Uterus (tissue), 4 donors: ENCODE results near the gene FLACC1. TPM values are rescaled to one million over a fixed set of nuclear protein-coding genes. Genes with fewer than 3 reads are reported as not detected.

ENCODE experiments used
- DNase-seq, 2 donors: peaks; one replicate each; pipeline ENCODE4 v3.0.0-alpha.2; 2019 to 2020
- H3K27ac ChIP-seq, 2 donors: fragments of 200-600 bp; sonication (generic); 1 replicate in 1 of 2; 2 replicates in 1 of 2; pipeline ENCODE4 v1.5.1; 2016 to 2018
- H3K27me3 ChIP-seq, 2 donors: fragments of 200-600 bp; sonication (generic); one replicate each; pipeline ENCODE4 v1.5.1; 2018 to 2019; ENCODE audit warnings: control low read depth in 1 of 2
- H3K36me3 ChIP-seq, 2 donors: fragments of 200-600 bp; sonication (generic); one replicate each; pipeline ENCODE4 v1.5.1; 2019; ENCODE audit warnings: control low read depth in 1 of 2
- H3K4me1 ChIP-seq, 2 donors: fragments of 200-600 bp; sonication (generic); one replicate each; pipeline ENCODE4 v1.5.1; 2018 to 2019; ENCODE audit warnings: control low read depth in 1 of 2
- H3K4me3 ChIP-seq, 2 donors: fragments of 200-600 bp; sonication (generic); 1 replicate in 1 of 2; 2 replicates in 1 of 2; pipeline ENCODE4 v1.5.1; 2018 to 2019; ENCODE audit warnings: mild to moderate bottlenecking in 1 of 2
- H3K9me3 ChIP-seq, 2 donors: fragments of 200-600 bp; sonication (generic); one replicate each; pipeline ENCODE4 v1.5.1; 2019; ENCODE audit warnings: control low read depth in 1 of 2
- CTCF ChIP-seq, 4 experiments: fragments of 200-600 bp in 2 of 4; fragments of 450-650 bp in 2 of 4; sonication (generic) in 2 of 4; IDR thresholded peaks; one replicate each; pipeline ENCODE4 v1.5.1; 2016 to 2019; ENCODE audit warnings: antibody characterized with exemption in 4 of 4, mild to moderate bottlenecking in 2 of 4, moderate library complexity in 1 of 4
- POLR2A ChIP-seq, 2 donors: fragments of 450-650 bp; IDR thresholded peaks; one replicate each; pipeline ENCODE4 v1.6.1; 2016; ENCODE audit warnings: antibody characterized with exemption in 2 of 2, mild to moderate bottlenecking in 1 of 2, moderate library complexity in 1 of 2
- intact Hi-C: fragments of 100-400 bp; cut with DNase I; formaldehyde crosslinking; loops from one replicate; pipeline ENCODE4 v1.15.1; 2023; ENCODE audit warnings: low total_unique reads
- total RNA-seq, 4 donors: library from RNA; depleted of rRNA in 3 of 4; stranded (reverse); fragments of >200 nt in 3 of 4; gene quantifications; one replicate each; pipeline versions ENCODE4 v1.1.0 to v1.2.4, GENCODE V29; 2014 to 2023
- donor health status: DM: yes; HTN: yes; CAD: no.

Gene FLACC1
- total RNA-seq, 4 donors from 2014 or later, result 0.26 to 2.0 (median 1.5) TPM; not detected in 1

GRCh38 chr2:201269764-201270163 lies 87.4 kb downstream of the FLACC1 start:
- Histone ChIP-seq H3K27me3 (no peaks in the 10 kb centered on the region), H3K36me3 (no peaks in the 10 kb centered on the region), H3K9me3 (no peaks in the 10 kb centered on the region), H3K4me1 (no peaks in the 10 kb centered on the region), H3K27ac (no peak overlapping the region), H3K4me3 (no peak overlapping the region)
- TF ChIP-seq CTCF (IDR thresholded peaks at IDR 0.05) (no peak), POLR2A (IDR thresholded peaks at IDR 0.05) (no peak)
- intact Hi-C loops, result no loop called here
- no peak for DNase-seq

DNA sequence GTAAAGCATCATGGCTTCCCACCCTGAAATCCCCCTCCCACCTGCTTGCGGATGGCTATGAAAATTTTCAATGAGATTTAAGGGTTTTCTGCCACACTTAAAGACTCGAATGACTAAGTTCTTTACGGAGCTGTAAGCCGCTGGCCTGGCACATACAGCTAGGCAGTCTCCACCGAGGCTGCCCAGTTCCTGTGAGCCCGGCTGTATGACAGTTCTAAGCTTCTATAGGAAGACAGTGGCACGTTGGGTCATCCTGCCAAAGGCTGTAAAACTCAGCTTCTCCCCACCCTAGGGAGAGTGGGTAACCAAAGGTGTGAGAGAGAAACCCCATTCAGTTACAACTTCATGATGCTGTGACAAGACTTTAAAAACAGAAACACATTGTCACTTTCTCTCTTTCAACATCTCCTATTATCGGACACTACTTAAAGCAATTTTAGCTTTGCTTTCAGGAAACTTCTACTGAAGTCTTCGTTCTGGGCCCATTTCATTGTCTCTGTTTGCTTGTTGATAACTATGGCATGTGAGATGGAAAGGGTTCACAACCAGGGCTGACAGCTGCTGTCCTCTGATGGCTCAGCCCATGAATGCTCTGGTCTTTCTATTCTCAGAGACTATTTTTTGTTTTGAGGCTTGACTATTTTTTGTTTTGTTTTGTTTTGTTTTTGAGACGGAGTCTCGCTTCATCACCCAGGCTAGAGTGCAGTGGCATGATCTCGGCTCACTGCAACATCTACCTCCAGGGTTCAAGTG lies 89.7 kb downstream of the FLACC1 start:
- no peak overlapping the region for H3K27ac ChIP-seq
- no peaks in the 10 kb centered on the region for H3K27me3 ChIP-seq
- no peak for DNase-seq
- H3K9me3 ChIP-seq, result no peaks in the 10 kb centered on the region
- H3K4me1 ChIP-seq, result no peaks in the 10 kb centered on the region
- no peaks in the 10 kb centered on the region for H3K36me3 ChIP-seq
- intact Hi-C loops, result no loop called here
- TF ChIP-seq CTCF (IDR thresholded peaks at IDR 0.05), result no peak
- TF ChIP-seq POLR2A (IDR thresholded peaks at IDR 0.05), result no peak
- no peak overlapping the region for H3K4me3 ChIP-seq

DNA sequence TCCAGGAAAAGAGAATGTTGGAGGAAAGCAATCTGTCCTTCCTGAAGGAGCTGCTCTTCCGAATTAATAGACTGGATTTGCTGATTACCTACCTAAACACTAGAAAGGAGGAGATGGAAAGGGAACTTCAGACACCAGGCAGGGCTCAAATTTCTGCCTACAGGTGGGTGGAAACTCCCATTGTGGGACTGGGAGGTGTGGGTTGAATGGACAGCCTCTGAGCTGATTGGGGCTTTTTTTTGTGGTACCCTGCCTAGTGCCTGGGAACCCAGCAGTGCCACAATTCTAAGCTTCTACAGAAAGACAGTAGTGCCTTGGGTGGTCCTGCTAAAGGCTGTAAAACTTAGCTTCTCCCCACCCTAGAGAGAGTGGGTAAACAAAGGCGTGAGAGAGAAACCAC lies 90.5 kb downstream of the FLACC1 start:
- Histone ChIP-seq H3K27me3 (no peaks in the 10 kb centered on the region), H3K4me1 (no peaks in the 10 kb centered on the region), H3K9me3 (no peaks in the 10 kb centered on the region), H3K27ac (no peak overlapping the region), H3K4me3 (no peak overlapping the region), H3K36me3 (no peaks in the 10 kb centered on the region)
- intact Hi-C loops, result no loop called here
- no peak for DNase-seq
- no peak for TF ChIP-seq CTCF (IDR thresholded peaks at IDR 0.05)
- no peak for TF ChIP-seq POLR2A (IDR thresholded peaks at IDR 0.05)

GRCh38 chr2:201264472-201265173 lies 92.5 kb downstream of the FLACC1 start:
- H3K27me3 ChIP-seq, result no peaks in the 10 kb centered on the region
- no peak overlapping the region for H3K4me3 ChIP-seq
- H3K9me3 ChIP-seq, result no peaks in the 10 kb centered on the region
- TF ChIP-seq POLR2A (IDR thresholded peaks at IDR 0.05) (no peak), CTCF (IDR thresholded peaks at IDR 0.05) (no peak)
- no peaks in the 10 kb centered on the region for H3K36me3 ChIP-seq
- DNase-seq, result no peak
- intact Hi-C loops, result no loop called here
- no peaks in the 10 kb centered on the region for H3K4me1 ChIP-seq
- no peak overlapping the region for H3K27ac ChIP-seq

GRCh38 chr2:201263779-201264178 lies 93.4 kb downstream of the FLACC1 start:
- no peaks in the 10 kb centered on the region for H3K4me1 ChIP-seq
- no peaks in the 10 kb centered on the region for H3K36me3 ChIP-seq
- H3K27me3 ChIP-seq, result no peaks in the 10 kb centered on the region
- H3K27ac ChIP-seq, result no peak overlapping the region
- DNase-seq, result no peak
- TF ChIP-seq CTCF (IDR thresholded peaks at IDR 0.05) (no peak), POLR2A (IDR thresholded peaks at IDR 0.05) (no peak)
- intact Hi-C loops, result no loop called here
- no peaks in the 10 kb centered on the region for H3K9me3 ChIP-seq
- H3K4me3 ChIP-seq, result no peak overlapping the region
